ENCODE results near the gene PARD3B.

- TF ChIP-seq CTCF (conservative IDR thresholded peaks at IDR 0.05; ENCODE audit: low read depth in 2 of 2), result no peak
- no peak for TF ChIP-seq CREB1 (CRISPR knock-in tag; IDR thresholded peaks at IDR 0.05; ENCODE audit: low read depth)
- no peak for TF ChIP-seq POLR2AphosphoS5 (IDR thresholded peaks at IDR 0.05; ENCODE audit: low read depth)
- no peak for TF ChIP-seq JUNB (IDR thresholded peaks at IDR 0.05; ENCODE audit: unreplicated experiment)
- TF ChIP-seq REST (IDR thresholded peaks at IDR 0.05; ENCODE audit: unreplicated experiment), result no peak
- TF ChIP-seq EZH2 (IDR thresholded peaks at IDR 0.05; ENCODE audit: low read depth, unreplicated experiment), result no peak
- no peak for TF ChIP-seq ZNF114 (CRISPR knock-in tag; IDR thresholded peaks at IDR 0.05)
- TF ChIP-seq EZH2phosphoT487 (IDR thresholded peaks at IDR 0.05; ENCODE audit: unreplicated experiment), result no peak
These were observed 110.4 kb downstream of the PARD3B start for GRCh38 chr2:204655626-204656025.
